Lower leg skin (tissue), 4 donors: ENCODE data around the gene MKLN1. TPM values are rescaled to one million over a fixed set of nuclear protein-coding genes. Genes with fewer than 3 reads are reported as not detected.
"Not testable (repeated sequence)": the region's sequence is repeated elsewhere in the genome, so short reads cannot be mapped to it uniquely, and the experiment has no call there.

Experiments used
- DNase-seq, 2 donors: peaks; one replicate each; pipeline ENCODE4 v3.0.0-alpha.2; 2019; ENCODE audit warnings: low spot score in 2 of 2
- H3K4me3 ChIP-seq: fragments of 200-600 bp; sonication (generic); 2 replicates; pipeline ENCODE4 v1.5.1; 2017; ENCODE audit warnings: mild to moderate bottlenecking, low read depth; ENCODE audit not compliant: poor library complexity, severe bottlenecking
- CTCF ChIP-seq, 3 donors: fragments of 450-650 bp; IDR thresholded peaks; one replicate each; pipeline ENCODE4 v1.5.1; 2016; ENCODE audit warnings: antibody characterized with exemption in 3 of 3, mild to moderate bottlenecking in 3 of 3, moderate library complexity in 2 of 3
- POLR2A ChIP-seq, 2 donors: fragments of 450-650 bp; IDR thresholded peaks; one replicate each; pipeline ENCODE4 v1.6.1; 2016 to 2017; ENCODE audit warnings: antibody characterized with exemption in 2 of 2, mild to moderate bottlenecking in 1 of 2, moderate library complexity in 1 of 2
- WGBS, 2 donors: methylation state at CpG; one replicate each; pipeline ENCODE4 v1.1.5; 2018; 5-methylcytosine and 5-hydroxymethylcytosine counted together
- intact Hi-C: fragments of 100-400 bp; cut with DNase I; formaldehyde crosslinking; loops from one replicate; pipeline ENCODE4 v1.15.0; 2023; ENCODE audit warnings: low total_unique reads
- total RNA-seq, 4 donors: library from RNA; depleted of rRNA; stranded (reverse); fragments of >200 nt; gene quantifications; one replicate each; pipeline ENCODE4 v1.1.0, GENCODE V29; 2016

MKLN1 gene
- total RNA-seq, 4 donors from 2014 or later = 25.7 to 37.8 (median 31.3) TPM

- peak; percentile 47 to 87 for DNase-seq
- TF ChIP-seq POLR2A (IDR thresholded peaks at IDR 0.05) (no peak), CTCF (IDR thresholded peaks at IDR 0.05) (no peak)
- intact Hi-C loops = no loop called here
- H3K4me3 ChIP-seq = peak overlapping the region; percentile 89
- WGBS, 2 donors = 0 to 1% methylated on average over 14 of the region's 14 CpGs
Measured at GRCh38 chr7:131327049-131327625, 539 bp upstream of the MKLN1 start.

DNA sequence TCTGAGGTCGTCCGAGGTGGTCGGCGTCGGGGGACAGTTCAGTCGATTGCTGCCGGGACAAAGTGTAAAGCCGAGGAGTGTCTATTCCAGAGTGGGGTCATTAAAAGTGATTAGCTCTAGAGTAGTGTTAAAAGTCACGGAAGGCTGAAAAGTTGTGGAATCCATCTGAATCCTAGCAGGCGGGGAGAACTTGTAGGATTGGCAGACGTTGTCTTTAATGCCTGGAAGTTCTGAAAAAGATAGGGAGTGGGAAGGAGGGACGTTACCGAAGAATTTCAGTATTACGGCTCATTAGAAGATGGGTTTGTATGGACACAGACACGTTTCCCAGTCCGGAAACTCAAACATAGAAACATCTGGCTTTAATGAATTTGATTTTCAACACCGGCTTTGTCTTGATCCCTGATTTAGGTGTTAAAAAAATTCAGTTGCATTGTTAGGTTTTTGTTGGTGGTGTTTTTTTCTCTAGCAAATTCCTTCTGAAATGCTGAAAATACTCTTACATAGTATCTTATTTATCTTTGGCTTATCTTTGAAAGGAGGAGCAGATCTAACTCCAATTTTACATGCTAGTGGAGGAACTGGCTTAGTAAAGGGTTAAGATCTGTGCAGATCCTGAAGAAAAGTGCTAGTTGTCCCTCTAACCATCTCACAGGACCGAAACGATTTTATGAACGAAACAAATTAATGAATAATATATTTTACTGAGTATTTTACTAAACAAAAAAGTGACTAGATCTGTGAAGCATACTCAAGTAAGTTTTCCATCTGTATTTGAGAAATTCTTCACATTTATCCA, 900 bp downstream of the MKLN1 start:
- intact Hi-C loops = no loop called here
- TF ChIP-seq CTCF (IDR thresholded peaks at IDR 0.05) (no peak), POLR2A (IDR thresholded peaks at IDR 0.05) (no peak)
- no peak for DNase-seq
- peak overlapping the region; percentile 89 for H3K4me3 ChIP-seq
- WGBS, 2 donors = 2% methylated on average over 20 of the region's 20 CpGs

DNA sequence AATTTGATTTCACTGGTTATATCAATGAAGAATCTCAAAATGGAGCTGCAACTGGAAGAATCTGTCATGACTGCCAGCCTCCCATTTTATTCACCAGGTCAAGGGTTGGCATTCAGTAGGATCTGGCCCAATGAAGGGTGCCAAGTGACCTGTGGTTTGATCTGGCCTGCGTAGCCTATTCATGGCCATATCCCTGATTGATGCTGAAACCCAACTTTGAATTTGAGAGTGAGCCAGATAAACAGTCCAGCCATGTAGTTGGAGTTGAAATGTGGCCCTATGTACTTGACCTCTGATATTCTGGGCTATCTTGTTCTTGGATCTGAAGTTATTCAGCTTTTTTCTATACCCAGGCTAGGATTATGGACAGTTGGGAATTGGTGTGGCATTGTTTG, 1.5 kb downstream of the MKLN1 start:
- intact Hi-C loops = no loop called here
- H3K4me3 ChIP-seq = no peak overlapping the region
- DNase-seq = no peak
- TF ChIP-seq CTCF (IDR thresholded peaks at IDR 0.05) (no peak), POLR2A (IDR thresholded peaks at IDR 0.05) (no peak)
- 56 to 63% methylated on average over 1 of the region's 1 CpG for WGBS, 2 donors

DNA sequence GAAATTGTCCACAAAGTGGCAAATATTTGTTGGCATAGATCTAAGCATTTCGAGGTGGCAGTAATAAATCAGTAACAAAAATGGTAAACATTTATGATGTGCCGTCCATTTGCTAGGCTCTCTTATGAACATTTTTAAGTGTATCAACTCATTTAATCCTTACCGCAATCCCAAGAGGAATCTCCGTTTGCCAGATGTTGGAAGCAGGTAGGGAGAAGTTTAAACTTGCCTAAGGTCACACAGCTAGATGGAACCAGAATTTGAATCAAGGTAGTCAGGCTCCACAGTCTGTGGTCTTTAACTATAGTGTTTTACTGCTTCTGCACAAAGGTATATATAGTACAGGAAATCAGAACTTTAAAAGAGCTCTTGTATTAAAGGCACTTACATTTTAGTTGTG, 2.6 kb downstream of the MKLN1 start:
- 41 to 42% methylated on average over 4 of the region's 4 CpGs for WGBS, 2 donors
- TF ChIP-seq CTCF (IDR thresholded peaks at IDR 0.05) = no peak
- TF ChIP-seq POLR2A (IDR thresholded peaks at IDR 0.05) = no peak
- DNase-seq = no peak
- intact Hi-C loops = no loop called here
- H3K4me3 ChIP-seq = no peak overlapping the region

DNA sequence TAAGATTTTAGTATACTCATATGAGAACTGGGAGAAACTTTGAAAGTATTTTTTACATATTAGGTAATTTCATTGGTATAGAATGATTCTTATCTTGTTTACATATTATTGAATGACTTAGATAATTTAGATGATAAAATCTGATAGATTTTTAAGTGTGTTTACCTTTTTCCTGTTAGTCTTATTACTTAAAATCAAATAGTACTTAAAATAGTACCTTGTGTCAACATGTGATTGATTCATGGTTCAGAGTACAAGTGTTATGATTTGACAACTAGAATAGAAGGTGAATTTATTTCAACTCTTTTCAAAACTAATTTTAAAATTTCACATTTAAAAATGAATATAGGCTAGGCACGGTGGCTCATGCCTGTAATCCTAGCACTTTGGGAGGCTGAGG, 4.1 kb downstream of the MKLN1 start:
- 55 to 79% methylated on average over 1 of the region's 1 CpG for WGBS, 2 donors
- no peak for DNase-seq

DNA sequence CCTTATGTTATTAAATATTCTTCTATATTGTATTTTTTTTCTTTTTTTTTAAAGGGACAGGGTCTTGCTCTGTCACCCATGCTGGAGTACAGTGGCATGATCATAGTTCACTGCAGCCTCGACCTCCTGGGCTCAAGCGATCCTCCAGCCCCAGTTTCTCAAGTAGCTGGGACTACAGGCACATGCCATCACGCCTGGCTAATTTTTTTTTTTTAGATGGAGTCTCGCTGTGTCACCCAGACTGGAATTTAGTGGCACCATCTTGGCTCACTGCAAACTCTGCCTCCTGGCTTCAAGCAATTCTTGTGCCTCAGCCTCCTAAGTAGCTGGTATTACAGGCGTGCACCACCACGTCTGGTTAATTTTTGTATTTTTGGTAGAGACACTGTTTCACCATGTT, 5.1 kb downstream of the MKLN1 start:
- H3K4me3 ChIP-seq, DNase-seq, intact Hi-C loops: not testable (repeated sequence)
- 96 to 98% methylated on average over 6 of the region's 6 CpGs for WGBS, 2 donors

More for the DNA sequence above, 4.1 kb downstream of the MKLN1 start:
- H3K4me3 ChIP-seq = no peak overlapping the region
- intact Hi-C loops = no loop called here
- TF ChIP-seq POLR2A (IDR thresholded peaks at IDR 0.05) = no peak
- TF ChIP-seq CTCF (IDR thresholded peaks at IDR 0.05) = no peak
